ENCODE measurements around the gene TNRC6C. TPM values are rescaled to one million over a fixed set of nuclear protein-coding genes. Genes with fewer than 3 reads are reported as not detected.

The TNRC6C gene
- total and polyA plus RNA-seq, 2 of the 13 experiments (the other 11 are each of a cell fraction or from before 2014, with no cell fraction given) = 0.66 to 4.9 TPM

- ATAC-seq (no peak), DNase-seq (ENCODE audit: low spot score) (no peak), FAIRE-seq (no peak)
- H3K27ac ChIP-seq (ENCODE audit: extremely low read length, insufficient read depth, low read length) = no peak overlapping the region
- no peaks in the 10 kb centered on the region for H3K4me1 ChIP-seq (ENCODE audit: insufficient read depth, low read length)
- H3K9ac ChIP-seq (ENCODE audit: insufficient read depth, low read depth, low read length) = no peak overlapping the region
- no peaks in the 10 kb centered on the region for H3K27me3 ChIP-seq (ENCODE audit: control insufficient read depth in 1 of 2, insufficient read depth in 2 of 2, low read length in 2 of 2)
- TF ChIP-seq ZNF136 (CRISPR knock-in tag; IDR thresholded peaks at IDR 0.05; ENCODE audit: low read depth) (no peak), NR3C1 (CRISPR knock-in tag; IDR thresholded peaks at IDR 0.05) (no peak), MAFK (conservative IDR thresholded peaks at IDR 0.05 in 1 of 2, IDR thresholded peaks at IDR 0.05 in 1 of 2; ENCODE audit: low read length in 2 of 2) (no peak)
- TF ChIP-seq, protein P1, sequence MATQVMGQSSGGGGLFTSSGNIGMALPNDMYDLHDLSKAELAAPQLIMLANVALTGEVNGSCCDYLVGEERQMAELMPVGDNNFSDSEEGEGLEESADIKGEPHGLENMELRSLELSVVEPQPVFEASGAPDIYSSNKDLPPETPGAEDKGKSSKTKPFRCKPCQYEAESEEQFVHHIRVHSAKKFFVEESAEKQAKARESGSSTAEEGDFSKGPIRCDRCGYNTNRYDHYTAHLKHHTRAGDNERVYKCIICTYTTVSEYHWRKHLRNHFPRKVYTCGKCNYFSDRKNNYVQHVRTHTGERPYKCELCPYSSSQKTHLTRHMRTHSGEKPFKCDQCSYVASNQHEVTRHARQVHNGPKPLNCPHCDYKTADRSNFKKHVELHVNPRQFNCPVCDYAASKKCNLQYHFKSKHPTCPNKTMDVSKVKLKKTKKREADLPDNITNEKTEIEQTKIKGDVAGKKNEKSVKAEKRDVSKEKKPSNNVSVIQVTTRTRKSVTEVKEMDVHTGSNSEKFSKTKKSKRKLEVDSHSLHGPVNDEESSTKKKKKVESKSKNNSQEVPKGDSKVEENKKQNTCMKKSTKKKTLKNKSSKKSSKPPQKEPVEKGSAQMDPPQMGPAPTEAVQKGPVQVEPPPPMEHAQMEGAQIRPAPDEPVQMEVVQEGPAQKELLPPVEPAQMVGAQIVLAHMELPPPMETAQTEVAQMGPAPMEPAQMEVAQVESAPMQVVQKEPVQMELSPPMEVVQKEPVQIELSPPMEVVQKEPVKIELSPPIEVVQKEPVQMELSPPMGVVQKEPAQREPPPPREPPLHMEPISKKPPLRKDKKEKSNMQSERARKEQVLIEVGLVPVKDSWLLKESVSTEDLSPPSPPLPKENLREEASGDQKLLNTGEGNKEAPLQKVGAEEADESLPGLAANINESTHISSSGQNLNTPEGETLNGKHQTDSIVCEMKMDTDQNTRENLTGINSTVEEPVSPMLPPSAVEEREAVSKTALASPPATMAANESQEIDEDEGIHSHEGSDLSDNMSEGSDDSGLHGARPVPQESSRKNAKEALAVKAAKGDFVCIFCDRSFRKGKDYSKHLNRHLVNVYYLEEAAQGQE (IDR thresholded peaks at IDR 0.05; ENCODE audit: borderline replicate concordance in 1 of 2, low read depth in 1 of 2, low read length in 2 of 2) = no peak
- in situ Hi-C loops (cut with HindIII; ENCODE audit: extremely low pct_ligation_motif_present, low pct_unique_long_range_greater_than_20kb) = no loop called here
- no peak overlapping the region for H3K4me2 ChIP-seq (ENCODE audit: low read depth, low read length)
- POLR2A ChIA-PET = no interaction called here
- no TSS peak for BruUV-seq (replicated peaks)
- no peak overlapping the region for H2AFZ ChIP-seq (ENCODE audit: low read length)
- no peaks in the 10 kb centered on the region for H3K9me3 ChIP-seq (ENCODE audit: low read length)
- H3K36me3 ChIP-seq (replicated peaks in 1 of 2; ENCODE audit: control insufficient read depth in 1 of 2, insufficient read depth in 2 of 2, low read length in 2 of 2) = peaks cover 30 to 72% of the 10 kb centered on the region in 2 experiments
- CTCF ChIA-PET (ENCODE audit: low intra/inter-chr PET ratio, low total read pairs) = no interaction called here
- no peaks in the 10 kb centered on the region for H3K79me2 ChIP-seq (ENCODE audit: insufficient read depth, low read length)
- WGBS (ENCODE audit: low lambda C conversion rate) = 94% methylated on average over 6 of the region's 6 CpGs
- no peak overlapping the region for H3K4me3 ChIP-seq (replicated peaks in 1 of 3; ENCODE audit: insufficient read depth in 1 of 3, low read depth in 2 of 3, low read length in 3 of 3)
- H4K20me1 ChIP-seq (ENCODE audit: insufficient read depth, low read length) = no peaks in the 10 kb centered on the region
- intact Hi-C loops (cut with micrococcal nuclease; ENCODE audit: unreplicated experiment) = no loop called here
Observed at GRCh38 chr17:78092794-78093324, 134.4 kb downstream of the TNRC6C start.

- no peaks in the 10 kb centered on the region for H3K27me3 ChIP-seq (ENCODE audit: control insufficient read depth in 1 of 2, insufficient read depth in 2 of 2, low read length in 2 of 2)
- WGBS (ENCODE audit: low lambda C conversion rate) = 92% methylated on average over 6 of the region's 6 CpGs
- no peak overlapping the region for H3K4me3 ChIP-seq (replicated peaks in 1 of 3; ENCODE audit: insufficient read depth in 1 of 3, low read depth in 2 of 3, low read length in 3 of 3)
- POLR2A ChIA-PET = no interaction called here
- DNase-seq (ENCODE audit: low spot score) (no peak), FAIRE-seq (no peak), ATAC-seq (no peak)
- H4K20me1 ChIP-seq (ENCODE audit: insufficient read depth, low read length) = no peaks in the 10 kb centered on the region
- CTCF ChIA-PET (ENCODE audit: low intra/inter-chr PET ratio, low total read pairs) = no interaction called here
- no peak overlapping the region for H3K9ac ChIP-seq (ENCODE audit: insufficient read depth, low read depth, low read length)
- intact Hi-C loops (cut with micrococcal nuclease; ENCODE audit: unreplicated experiment) = no loop called here
- no peak for TF ChIP-seq SALL1 (CRISPR knock-in tag; IDR thresholded peaks at IDR 0.05)
- no peak for TF ChIP-seq SAP130 (CRISPR knock-in tag; IDR thresholded peaks at IDR 0.05; ENCODE audit: low read depth)
- TF ChIP-seq HOXA9 (CRISPR knock-in tag; IDR thresholded peaks at IDR 0.05; ENCODE audit: borderline replicate concordance) = no peak
- no peak for TF ChIP-seq RARA (CRISPR knock-in tag; IDR thresholded peaks at IDR 0.05)
- in situ Hi-C loops (cut with HindIII; ENCODE audit: extremely low pct_ligation_motif_present, low pct_unique_long_range_greater_than_20kb) = no loop called here
- H3K36me3 ChIP-seq (replicated peaks in 1 of 2; ENCODE audit: control insufficient read depth in 1 of 2, insufficient read depth in 2 of 2, low read length in 2 of 2) = peaks cover 37 to 67% of the 10 kb centered on the region in 2 experiments
- no peak overlapping the region for H3K27ac ChIP-seq (ENCODE audit: extremely low read length, insufficient read depth, low read length)
- H2AFZ ChIP-seq (ENCODE audit: low read length) = no peak overlapping the region
- no peak overlapping the region for H3K4me2 ChIP-seq (ENCODE audit: low read depth, low read length)
- no TSS peak for BruUV-seq (replicated peaks)
- H3K4me1 ChIP-seq (ENCODE audit: insufficient read depth, low read length) = no peaks in the 10 kb centered on the region
- H3K79me2 ChIP-seq (ENCODE audit: insufficient read depth, low read length) = no peaks in the 10 kb centered on the region
- H3K9me3 ChIP-seq (ENCODE audit: low read length) = no peaks in the 10 kb centered on the region
Observed at GRCh38 chr17:78095035-78095434, 136.5 kb downstream of the TNRC6C start.
